Activated naive CD4-positive, alpha-beta T cell treated with anti-CD3 and anti-CD28 coated beads, Interleukin-2, amount 50 U/mL, for 16 hours (primary cell): ENCODE measurements around the gene SEC24D.
A peak's percentile ranks its signal among the peaks of the same experiment; 100 is the strongest.

Source experiments
- DNase-seq: peaks from one replicate; pipeline ENCODE4 v3.0.0-alpha.2; 2020

Gene SEC24D

DNA sequence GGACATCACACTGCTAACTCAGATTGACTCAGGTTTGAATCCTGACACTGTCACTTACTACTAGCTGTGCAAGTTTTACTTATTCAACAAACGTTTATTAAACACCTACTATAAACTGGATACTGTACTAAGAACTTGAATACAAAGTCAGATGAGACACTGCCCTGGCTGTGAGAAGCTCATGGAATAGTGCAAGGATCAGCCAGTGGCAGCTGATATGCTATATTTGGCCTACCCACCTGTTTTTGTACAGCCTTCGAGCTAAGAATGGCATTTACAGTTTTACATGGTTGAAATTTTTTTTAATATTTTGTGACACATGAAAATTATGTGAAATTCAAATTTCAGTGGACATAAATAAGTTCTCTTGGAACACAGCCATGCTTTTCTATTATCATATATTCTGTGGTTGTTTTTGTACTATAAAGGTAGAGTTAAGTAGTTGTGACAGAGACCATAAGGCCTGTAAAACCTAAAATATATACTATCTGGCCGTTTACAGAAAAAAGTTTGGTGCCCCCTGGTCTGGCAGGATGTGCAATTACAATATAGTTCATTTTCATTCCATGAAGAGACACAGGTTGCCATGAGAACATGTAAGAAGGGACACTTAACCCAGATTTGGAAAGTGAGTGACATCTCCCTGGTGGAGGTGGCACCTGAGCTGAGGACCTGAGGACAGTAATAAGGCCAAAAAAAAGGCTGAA lies 3.4 kb upstream of the SEC24D start:
- DNase-seq: no peak

DNA sequence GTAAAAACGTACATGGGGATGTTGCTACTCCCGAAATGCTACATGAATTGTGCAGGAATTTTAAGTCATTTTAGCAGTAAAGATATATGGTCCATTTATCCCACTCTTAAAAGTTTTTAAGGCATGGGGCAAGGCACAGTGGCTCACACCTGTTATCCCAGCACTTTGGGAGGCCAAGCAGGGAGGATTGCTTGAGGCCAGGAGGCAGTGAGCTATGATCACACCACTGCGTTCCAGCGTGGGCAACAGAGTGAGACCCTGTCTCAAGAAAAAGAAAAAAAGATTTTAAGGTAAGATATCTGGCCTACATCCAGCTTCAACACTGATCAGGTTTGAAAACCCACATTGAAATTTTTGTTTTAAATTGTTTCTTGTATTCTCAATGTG lies 1.2 kb upstream of the SEC24D start:
- no peak for DNase-seq

DNA sequence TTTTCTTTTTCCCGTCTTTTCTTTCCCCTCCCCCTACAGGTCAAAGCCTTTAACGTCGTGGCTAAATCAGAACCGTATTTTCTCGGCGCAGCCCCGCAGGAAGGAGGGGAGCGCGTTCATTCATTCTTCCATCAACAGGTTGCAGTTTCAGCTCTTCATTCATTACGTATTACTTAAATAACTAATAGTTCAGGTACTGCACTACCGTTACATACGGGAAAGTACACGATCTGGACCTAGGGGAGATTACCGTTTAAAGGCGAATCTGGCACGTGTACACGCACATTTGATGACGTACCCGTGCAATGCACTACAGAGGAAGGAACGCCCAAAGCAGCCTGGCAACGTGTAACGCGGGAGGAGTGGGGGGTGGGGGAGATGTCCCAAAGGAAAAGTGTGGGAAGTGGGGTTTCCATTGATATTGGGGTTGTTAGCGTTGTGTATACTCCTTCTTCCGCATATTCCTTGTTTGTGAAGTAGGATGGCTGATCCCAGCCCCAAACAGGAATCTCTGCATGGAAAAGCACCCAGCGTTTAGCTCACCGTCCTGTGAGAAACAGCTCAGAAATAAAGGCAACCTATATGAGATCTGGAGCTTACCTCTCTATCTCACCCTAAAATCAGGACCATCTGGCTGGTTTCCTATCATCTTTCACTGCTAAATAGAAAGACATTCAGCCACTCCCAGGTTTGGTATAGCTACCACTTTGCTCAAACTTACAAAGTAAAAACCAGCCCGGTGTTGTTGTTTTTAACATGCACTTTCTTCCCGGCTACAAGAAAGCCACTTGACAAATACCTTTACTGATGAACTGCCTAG lies 585 bp upstream of the SEC24D start:
- peak; percentile 56 for DNase-seq

DNA sequence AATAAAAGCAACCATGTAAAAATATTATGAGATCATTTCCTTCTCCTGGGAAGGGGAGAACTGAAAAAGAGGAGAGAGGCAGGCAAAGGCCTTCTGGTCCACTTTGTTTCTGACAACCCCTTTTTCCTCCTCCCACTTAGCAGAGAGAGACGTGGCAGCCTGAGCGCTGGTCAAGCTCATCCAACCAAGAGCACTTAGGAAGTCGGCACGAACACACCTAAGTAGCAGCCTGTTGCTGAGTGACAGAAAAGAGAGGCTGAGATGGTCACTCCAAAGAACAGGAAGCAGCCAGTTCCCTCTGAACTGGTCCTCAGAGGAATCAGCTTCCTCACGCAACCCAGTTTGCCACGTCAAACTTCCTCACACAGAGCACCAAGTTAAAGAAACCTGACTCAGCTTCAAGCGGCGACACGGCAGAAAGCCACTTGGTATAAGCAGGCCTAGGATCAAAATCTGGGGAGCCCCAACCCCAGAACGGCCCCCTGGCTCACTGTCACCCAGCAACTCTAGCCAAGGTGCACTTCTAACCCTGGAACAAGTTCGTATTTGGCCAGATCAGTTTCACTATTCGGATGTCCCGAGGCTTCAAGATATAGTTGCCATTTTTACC lies 861 bp downstream of the SEC24D start:
- peak; percentile 46 for DNase-seq

DNA sequence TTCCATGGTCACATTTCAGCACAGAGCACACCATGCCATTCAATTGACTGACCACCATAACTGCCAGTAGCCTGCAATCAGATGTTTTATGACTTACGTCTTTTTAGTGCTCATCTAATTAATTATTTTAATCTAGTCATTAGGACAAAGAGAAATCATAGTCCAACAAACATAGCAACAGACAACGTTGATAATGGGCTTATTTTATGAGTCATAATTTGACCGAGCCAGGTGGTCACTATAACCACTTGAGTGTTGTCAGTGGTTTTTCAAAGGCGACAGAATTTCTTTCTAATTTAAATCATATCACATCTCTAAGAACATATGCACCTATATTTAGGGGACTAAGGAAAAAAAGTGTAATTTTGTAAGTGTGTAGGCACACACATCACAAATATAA lies 1.9 kb downstream of the SEC24D start:
- DNase-seq: no peak

DNA sequence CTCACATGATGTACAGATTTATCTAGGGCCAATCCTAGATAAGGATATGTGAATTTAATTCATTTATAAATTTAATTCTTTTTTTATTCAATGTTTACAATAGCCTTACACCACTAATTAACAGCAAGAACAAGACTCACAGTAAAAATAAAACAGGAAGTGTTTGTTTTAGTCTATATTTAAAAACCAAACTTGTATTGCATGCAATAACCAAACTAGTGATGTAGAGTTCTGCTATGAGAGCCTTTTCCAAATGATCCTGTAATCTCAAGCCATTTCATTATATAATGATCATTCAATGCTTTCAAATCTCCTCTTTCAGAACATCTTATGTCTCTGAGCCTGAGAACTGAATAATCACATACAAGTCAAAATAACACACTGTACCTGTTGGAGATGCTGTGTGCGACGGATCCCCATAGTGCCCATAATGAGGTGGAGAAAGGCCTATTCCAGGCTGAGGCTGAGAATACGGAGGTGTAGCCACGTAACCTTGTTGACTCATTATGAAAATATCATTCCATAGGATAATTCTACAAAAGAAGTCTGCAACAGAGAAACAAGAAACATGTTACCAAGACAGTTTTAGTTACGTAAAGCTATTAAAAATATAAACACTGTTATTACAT lies 2.6 kb downstream of the SEC24D start:
- DNase-seq: no peak

DNA sequence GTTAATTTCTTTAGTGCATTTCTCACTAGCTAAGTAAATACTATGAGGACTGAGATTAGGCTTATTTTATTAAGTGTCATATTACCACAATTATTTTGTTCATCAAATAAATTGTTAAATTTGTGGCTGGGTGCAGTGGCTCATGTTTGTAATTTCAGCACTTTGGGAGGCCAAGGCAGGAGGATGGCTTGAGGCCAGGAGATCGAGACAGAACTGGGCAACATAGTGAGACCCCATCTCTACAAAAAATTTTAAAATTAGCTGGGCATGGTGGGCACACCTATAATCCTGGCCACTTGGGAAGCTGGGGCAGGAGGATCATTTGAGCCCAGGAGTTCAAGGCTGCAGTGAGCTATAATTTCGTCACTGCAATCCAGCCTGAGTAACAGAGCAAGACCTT lies 6.8 kb downstream of the SEC24D start:
- DNase-seq: no peak

DNA sequence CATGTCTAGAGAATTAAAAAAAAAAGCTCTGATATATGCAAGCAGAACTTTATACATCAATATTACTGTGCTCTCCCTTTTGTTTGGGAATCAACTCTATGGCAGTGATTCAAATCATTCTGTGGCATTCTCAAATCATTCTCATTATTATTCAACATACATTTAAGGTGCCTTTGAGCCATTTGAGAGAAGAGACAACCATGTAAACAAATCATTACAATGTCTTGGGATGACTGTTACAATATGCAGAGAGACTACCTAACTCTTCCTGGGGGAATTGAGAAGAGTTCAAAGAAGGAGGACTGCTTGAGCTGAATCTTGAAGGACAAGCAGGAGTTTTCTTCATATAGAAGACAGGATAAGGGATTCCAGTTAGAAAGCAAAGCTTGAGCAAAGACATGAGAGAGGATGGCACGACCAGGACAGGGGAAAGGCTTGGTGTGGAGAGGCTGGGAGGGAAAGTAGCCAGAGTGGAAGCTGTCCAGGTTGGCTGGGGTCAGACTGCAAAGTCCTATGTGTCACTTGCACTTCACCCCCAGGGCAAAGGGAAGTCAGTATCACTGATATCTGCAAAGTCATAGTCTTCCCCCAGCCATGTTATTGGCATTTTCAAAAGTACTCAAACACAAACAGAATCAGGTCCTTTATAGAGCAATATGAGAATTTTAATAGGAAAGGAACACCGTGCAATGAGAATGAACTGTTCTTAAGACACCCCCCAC lies 9.0 kb downstream of the SEC24D start:
- DNase-seq: no peak

DNA sequence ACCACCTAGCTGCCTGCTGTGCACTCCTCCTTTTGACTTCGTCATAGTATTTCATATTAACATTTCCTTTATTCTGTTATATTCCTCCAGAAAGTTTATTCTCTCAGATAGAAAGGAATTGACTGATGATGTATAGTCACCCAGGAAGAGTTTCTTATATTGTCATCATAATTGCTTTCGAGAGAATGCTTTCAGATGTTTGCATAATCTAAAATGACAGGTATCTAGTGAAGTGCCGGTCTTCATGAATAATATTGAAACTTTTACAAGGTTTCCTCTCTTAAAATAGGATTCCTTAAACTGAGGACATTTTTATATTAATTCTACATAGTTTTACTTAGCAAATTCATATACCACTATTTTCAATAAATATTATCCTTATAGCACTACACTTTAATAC lies 10.1 kb downstream of the SEC24D start:
- DNase-seq: no peak

DNA sequence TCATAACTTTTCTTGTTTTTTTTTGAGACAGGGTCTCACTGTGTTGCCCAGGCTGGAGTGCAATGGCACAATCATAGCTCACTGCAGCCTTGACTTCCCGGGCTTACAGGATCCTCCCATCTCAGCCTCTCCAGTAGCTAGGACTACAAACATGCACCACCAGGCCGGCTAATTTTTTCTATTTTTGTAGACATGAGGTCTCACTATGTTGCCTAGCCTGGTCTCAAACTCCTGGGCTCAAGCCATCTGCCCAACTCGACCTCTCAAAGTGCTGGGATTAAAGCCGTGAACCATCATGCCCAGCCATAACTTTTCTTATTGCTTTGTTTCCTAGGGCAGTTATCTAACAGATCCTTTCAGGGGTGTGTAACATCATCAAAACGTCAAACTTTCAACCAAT lies 11.8 kb downstream of the SEC24D start:
- no peak for DNase-seq

DNA sequence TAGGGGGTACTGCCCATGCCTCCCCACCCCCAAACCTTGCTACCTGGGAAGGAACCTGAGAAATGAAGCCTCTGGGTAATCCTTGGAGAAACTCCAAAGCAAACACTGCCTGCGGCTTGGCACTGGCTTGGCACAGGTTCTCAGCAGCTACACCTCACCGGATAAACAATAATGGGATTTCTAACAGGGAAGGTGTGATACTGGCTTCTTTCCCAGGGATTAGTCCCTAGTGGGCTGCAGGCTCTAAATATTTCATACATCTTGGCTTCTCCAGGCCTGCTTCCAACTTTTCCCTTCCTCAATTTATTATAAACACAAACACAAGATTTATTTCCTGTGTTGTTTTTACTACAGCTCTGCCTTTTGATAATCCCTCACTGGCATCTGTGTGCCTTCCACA lies 12.5 kb downstream of the SEC24D start:
- no peak for DNase-seq

DNA sequence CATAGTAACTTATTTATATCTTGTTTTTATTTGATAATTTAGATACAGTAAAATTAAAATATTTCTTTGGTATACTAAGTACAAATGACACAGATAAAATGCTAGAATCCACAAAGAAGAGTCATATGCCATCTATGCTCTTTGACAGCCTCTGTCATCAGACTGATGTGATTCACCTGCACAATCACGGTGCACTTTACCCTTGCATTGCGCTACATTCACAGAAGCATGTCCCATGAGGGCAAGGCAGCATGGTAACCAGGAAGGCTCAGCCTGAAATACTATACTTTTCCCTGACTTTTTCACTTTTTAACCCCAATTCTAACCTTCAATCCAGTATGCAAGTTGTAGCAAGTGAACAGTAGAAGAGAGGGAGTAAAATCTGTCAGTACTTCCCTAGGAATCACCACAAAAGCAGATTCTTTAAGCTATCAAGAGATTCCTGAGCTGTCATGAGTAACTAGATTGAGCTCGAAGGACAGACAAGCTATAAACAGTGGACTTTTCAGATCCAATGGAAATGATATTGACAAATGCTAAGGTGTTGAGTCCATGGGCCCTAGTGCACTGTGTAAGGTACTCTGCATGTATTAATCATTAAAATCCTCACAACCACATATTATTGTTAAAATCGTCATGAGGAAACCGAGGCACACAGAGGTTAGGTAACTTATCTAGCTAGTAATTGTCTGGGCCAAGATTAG lies 14.2 kb downstream of the SEC24D start:
- DNase-seq: no peak

DNA sequence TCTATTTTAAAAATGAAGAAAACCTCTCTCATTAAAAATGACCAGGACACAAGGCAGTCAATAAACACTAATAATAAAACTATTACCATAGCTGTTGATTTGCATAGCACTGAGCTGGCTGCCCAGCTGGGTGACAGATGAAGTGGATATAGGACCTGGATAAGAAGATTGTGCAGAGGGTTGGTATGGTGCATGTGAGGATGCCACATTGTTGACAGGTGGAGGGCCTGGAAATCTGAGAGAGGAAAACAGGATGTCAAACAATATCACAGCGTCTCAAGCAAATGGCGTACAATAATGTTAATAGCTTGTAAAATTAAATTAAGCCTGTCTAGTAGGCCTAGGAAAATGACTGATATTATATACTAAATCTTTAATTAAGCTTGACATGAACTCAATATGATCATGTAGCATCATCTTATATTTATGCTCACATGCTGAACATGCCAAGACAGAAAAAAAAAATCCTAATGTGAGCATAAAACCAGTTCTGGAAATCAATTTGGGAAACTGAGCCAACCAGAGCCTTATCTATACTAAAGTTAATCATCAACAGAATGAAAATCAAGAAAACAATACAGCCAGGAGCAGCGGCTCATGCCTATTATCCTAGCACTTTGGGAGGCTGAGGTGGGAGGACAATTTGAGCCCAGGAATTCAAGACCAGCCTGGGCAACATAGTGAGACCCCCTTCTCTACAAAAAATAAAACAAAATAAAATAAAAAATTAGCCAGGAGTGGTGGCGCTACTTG lies 18.6 kb downstream of the SEC24D start:
- no peak for DNase-seq

DNA sequence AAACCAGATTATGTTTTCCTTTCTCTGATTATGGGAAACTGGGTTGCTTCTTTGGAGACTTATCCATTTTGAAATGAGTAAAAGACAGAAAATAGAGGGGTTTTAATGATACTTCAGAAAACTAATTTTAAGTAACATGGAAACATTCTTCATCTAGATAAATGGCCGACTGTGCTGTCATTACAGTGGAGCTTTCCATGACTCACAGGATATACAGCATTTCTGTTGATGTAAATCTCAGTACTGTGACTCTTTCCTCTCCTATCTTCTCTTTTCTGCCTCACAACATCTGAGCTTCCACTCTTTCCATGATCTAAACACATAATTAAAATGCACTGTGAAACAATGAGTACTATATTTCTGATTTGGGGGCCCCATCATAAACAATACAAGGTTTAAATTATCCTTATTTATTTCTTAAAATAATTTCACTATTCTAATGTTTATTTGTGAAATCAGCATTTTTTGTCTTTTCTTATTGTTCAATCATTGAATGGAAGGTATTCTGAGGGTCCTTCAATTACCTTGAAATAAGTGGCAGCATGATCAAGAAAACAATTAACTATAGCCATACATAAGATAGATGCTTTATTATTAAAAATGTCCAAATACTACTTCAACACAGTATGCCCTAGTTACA lies 19.3 kb downstream of the SEC24D start:
- no peak for DNase-seq

DNA sequence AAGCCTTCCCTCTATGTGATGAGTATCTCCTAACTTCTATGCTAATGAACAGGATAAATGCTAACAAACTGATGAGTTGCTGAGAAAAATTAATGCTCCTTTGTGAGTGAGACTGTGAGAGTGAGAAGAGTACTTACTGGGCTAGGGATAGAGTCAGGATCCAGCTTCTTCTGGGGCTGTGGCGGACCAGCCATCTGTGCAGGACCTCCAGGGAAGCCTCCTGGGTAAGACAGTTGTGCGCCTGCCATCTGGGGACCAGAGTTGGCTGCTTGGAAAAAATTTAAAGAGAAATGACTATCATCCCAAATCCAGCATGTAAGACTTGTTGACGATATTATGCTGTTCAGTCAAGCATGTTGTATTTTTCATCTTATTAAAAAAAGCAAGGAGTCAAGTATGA lies 21.0 kb downstream of the SEC24D start:
- DNase-seq: no peak

DNA sequence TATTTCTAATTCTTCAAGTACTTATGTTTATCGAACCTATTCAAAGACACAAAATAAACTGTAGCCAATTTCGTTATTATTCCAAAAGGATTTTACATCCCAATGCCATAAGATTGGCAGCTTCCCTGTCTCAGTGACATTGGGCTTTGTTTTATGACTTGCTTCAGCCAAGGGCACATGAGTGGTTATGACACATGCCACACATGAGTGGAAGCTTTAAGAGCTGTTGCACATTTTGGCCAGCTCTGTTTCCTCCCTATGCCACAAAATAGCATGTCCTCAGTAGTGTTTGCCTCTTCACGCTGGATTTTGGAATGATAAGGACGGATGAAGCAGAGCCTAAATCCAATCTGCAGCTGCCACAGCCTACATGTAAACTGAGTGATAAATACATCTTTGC lies 21.9 kb downstream of the SEC24D start:
- DNase-seq: no peak

DNA sequence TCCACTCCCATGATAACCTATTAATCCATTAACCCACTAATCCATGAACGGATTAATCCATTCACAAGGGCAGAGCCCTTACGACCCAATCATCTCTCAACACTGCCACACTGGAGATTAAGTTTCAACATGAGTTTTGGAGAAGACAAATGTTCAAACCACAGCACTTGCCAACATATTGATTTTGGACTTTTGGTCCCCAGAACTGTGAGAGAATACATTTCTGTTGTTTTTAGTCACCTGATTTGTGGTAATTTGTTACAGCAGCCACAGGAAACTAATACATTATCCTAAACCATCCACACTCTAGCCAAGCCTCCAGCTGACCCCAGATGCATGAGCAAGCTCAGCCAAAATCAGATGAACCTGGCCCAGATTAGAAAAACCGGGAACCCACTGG lies 22.4 kb downstream of the SEC24D start:
- no peak for DNase-seq

DNA sequence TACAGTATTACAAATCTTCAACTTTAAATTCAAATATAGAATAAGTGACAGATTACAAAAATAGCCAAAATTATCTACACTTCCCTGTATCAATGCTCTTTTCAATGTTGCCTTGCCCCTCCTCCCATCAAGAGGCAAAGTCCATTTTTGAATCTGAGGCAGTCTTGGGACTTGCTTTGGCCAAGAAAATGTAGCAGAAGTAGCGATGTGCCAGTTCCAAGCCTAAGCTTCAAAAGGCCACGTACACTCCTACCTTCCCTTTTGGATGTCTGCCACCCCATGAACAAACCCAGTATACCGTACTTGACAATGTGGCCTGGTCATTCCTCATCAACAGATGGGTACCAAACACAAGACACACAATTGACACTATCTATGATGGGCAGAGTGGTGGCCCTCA lies 24.1 kb downstream of the SEC24D start:
- no peak for DNase-seq

DNA sequence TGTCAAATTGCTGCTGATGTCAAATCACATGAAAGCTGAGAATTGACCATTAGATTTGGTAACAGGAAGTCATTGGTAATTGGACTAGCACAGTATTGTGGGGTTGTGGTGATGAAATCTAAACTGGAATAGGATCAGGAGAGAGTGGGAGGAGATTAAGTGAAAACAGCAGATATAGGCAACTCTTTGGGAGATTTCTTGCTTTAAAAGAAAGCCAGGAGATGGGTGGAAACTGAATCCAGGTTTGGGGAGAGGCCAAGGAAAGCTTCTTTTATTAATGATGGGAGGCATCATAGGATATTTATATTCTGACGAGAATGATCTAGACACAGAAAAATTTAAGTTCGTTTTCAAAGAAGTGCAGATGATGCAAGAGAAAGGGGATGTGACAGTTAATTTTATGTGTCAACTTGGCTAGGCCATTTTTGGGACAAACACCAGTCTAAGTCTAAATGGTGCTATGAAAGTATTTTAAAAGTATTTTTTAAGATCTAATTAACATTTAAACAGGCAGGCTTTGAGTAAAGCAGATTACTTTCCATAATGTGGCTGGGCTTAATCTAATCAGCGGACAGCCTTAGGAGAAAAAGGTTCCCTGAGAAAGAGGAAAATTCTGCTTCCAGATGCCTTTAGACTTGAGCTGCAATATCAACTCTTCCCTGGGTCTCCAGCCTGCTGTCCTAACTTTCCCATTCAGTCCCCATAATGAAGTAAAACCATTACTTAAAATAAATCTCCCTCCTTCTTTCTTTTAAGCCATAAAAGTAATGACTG lies 24.7 kb downstream of the SEC24D start:
- no peak for DNase-seq

DNA sequence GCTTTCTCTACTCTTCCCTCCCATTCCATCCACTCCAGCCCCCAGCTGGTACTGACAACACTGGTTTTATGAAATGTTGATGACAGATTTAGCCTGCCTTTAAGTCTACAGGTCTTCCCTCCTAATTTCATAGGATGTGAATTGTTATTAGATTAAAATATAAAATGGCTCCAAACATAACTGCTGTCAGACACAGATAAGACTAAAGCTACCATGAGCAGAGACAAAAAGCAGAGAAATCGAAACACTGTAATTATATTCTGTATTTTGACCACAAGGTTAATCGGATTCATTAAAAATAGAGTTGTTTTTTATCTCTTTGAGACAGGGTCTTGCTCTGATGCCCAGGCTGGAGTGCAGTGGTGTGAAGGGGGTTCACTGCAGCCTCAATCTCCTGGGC lies 28.3 kb downstream of the SEC24D start:
- no peak for DNase-seq
